Measurements from ENCODE around the gene TK1.
A peak's percentile ranks its signal among the peaks of the same experiment; 100 is the strongest.

The TK1 gene

GRCh38 chr17:78214016-78214705, 27.3 kb upstream of the TK1 start, which contains the start of gene BIRC5:
BIRC5 (plus strand) TSS chr17:78214253; CDS start chr17:78214317, 64 bp downstream.
- Histone ChIP-seq H3K79me2 (ENCODE audit: low read length) (peaks cover 37% of the 10 kb centered on the region), H3F3A (ENCODE audit: insufficient read depth, low read length) (no peaks in the 10 kb centered on the region), H3K36me3 (replicated peaks; ENCODE audit: insufficient read depth, low read length) (no peaks in the 10 kb centered on the region; the same call in 1 of the 2 replicates), H3K4me1 (ENCODE audit: low read length) (0 out of 2 replicates have a peak, but pooled peaks cover 3% of the 10 kb centered on the region), H3K9ac (ENCODE audit: low read length) (peak within 1 kb of the TSS; percentile 69), H3K9me3 (replicated peaks; ENCODE audit: insufficient read depth, low read length) (no peaks in the 10 kb centered on the region), H3K27ac (ENCODE audit: low read length) (peak within 1 kb of the TSS; percentile 21; the same call in 1 of the 2 replicates), H3K4me2 (ENCODE audit: low read depth, low read length) (peak within 1 kb of the TSS; percentile 79), H3K27me3 (replicated peaks; ENCODE audit: insufficient read depth, low read length) (no peaks in the 10 kb centered on the region), H4K20me1 (ENCODE audit: insufficient read depth, low read length) (no peaks in the 10 kb centered on the region), H2AFZ (ENCODE audit: low read length) (peak within 1 kb of the TSS; percentile 81), H3K4me3 (ENCODE audit: low read length) (peak within 1 kb of the TSS; percentile 78), H3K9me2 (replicated peaks; ENCODE audit: insufficient read depth, low read length) (no peaks in the 10 kb centered on the region)
- DNase-seq, result peak; percentile 93
- TF ChIP-seq EZH2phosphoT487 (IDR thresholded peaks at IDR 0.05; ENCODE audit: low read length) (no peak), EZH2 (optimal IDR thresholded peaks at IDR 0.05; ENCODE audit: low read depth, low read length) (no peak)
- TF ChIP-seq, protein P1, sequence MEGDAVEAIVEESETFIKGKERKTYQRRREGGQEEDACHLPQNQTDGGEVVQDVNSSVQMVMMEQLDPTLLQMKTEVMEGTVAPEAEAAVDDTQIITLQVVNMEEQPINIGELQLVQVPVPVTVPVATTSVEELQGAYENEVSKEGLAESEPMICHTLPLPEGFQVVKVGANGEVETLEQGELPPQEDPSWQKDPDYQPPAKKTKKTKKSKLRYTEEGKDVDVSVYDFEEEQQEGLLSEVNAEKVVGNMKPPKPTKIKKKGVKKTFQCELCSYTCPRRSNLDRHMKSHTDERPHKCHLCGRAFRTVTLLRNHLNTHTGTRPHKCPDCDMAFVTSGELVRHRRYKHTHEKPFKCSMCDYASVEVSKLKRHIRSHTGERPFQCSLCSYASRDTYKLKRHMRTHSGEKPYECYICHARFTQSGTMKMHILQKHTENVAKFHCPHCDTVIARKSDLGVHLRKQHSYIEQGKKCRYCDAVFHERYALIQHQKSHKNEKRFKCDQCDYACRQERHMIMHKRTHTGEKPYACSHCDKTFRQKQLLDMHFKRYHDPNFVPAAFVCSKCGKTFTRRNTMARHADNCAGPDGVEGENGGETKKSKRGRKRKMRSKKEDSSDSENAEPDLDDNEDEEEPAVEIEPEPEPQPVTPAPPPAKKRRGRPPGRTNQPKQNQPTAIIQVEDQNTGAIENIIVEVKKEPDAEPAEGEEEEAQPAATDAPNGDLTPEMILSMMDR (IDR thresholded peaks at IDR 0.05; ENCODE audit: low read length), result no peak

DNA sequence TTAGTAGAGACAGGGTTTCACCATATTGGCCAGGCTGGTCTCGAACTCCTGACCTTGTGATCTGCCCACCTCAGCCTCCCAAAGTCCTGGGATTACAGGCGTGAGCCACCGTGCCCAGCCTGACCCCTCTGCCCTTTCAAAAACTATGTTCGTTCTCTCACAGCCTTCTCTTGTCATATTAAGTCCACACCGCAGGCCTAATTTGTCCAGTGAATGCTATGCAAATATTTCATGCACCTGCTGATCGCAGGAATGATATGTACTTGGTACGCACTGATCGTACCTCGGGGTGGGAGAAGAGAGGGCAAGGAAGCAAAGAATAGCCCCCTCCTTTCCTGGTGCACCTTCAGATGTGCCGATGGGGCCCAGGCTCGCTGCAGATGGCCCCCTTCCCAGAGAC, 24.2 kb upstream of the TK1 start:
- Histone ChIP-seq H3K27me3 (replicated peaks; ENCODE audit: insufficient read depth, low read length) (no peaks in the 10 kb centered on the region), H3K9me2 (replicated peaks; ENCODE audit: insufficient read depth, low read length) (no peaks in the 10 kb centered on the region), H3K36me3 (replicated peaks; ENCODE audit: insufficient read depth, low read length) (no peaks in the 10 kb centered on the region; the same call in 1 of the 2 replicates), H3K9ac (ENCODE audit: low read length) (no peak overlapping the region), H3K27ac (ENCODE audit: low read length) (no peak overlapping the region), H3K4me3 (ENCODE audit: low read length) (no peak overlapping the region), H3F3A (ENCODE audit: insufficient read depth, low read length) (no peaks in the 10 kb centered on the region), H3K4me2 (ENCODE audit: low read depth, low read length) (no peak overlapping the region), H2AFZ (ENCODE audit: low read length) (no peak overlapping the region), H3K4me1 (ENCODE audit: low read length) (0 out of 2 replicates have a peak, but pooled peaks cover 3% of the 10 kb centered on the region), H3K9me3 (replicated peaks; ENCODE audit: insufficient read depth, low read length) (no peaks in the 10 kb centered on the region), H4K20me1 (ENCODE audit: insufficient read depth, low read length) (no peaks in the 10 kb centered on the region), H3K79me2 (ENCODE audit: low read length) (peaks cover 21% of the 10 kb centered on the region)
- TF ChIP-seq, protein P1 (IDR thresholded peaks at IDR 0.05; ENCODE audit: low read length), result no peak
- TF ChIP-seq EZH2phosphoT487 (IDR thresholded peaks at IDR 0.05; ENCODE audit: low read length) (no peak), EZH2 (optimal IDR thresholded peaks at IDR 0.05; ENCODE audit: low read depth, low read length) (no peak)
- no peak for DNase-seq

DNA sequence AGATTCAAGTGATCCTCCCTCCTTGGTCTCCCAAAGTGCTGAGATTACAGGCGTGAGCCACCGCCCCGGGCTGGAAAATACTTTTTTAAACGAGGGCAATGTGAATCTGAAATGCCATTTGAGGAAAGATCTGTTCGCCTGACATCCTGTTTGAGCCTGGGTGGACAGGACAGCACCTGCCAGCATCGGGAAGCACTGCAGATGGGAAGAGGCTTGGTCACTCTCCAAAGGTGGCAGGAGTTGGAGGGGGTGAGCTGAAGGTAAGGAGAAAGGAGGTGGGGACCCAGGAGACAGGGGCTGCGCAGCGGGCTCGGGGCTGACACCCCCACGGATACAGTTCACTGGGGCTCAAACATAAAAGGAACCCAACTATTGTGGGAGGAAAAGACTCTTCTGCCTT, 23.3 kb upstream of the TK1 start:
- Histone ChIP-seq H3K9me3 (replicated peaks; ENCODE audit: insufficient read depth, low read length) (no peaks in the 10 kb centered on the region), H3K79me2 (ENCODE audit: low read length) (peaks cover 11% of the 10 kb centered on the region), H3K9ac (ENCODE audit: low read length) (no peak overlapping the region), H3K27ac (ENCODE audit: low read length) (no peak overlapping the region), H3K4me1 (ENCODE audit: low read length) (0 out of 2 replicates have a peak, but pooled peaks cover 3% of the 10 kb centered on the region), H3F3A (ENCODE audit: insufficient read depth, low read length) (no peaks in the 10 kb centered on the region), H4K20me1 (ENCODE audit: insufficient read depth, low read length) (no peaks in the 10 kb centered on the region), H3K4me3 (ENCODE audit: low read length) (no peak overlapping the region), H2AFZ (ENCODE audit: low read length) (no peak overlapping the region), H3K36me3 (replicated peaks; ENCODE audit: insufficient read depth, low read length) (no peaks in the 10 kb centered on the region), H3K27me3 (replicated peaks; ENCODE audit: insufficient read depth, low read length) (no peaks in the 10 kb centered on the region), H3K9me2 (replicated peaks; ENCODE audit: insufficient read depth, low read length) (no peaks in the 10 kb centered on the region), H3K4me2 (ENCODE audit: low read depth, low read length) (no peak overlapping the region)
- no peak for DNase-seq
- TF ChIP-seq EZH2 (optimal IDR thresholded peaks at IDR 0.05; ENCODE audit: low read depth, low read length) (no peak), EZH2phosphoT487 (IDR thresholded peaks at IDR 0.05; ENCODE audit: low read length) (no peak)
- TF ChIP-seq, protein P1 (IDR thresholded peaks at IDR 0.05; ENCODE audit: low read length), result no peak
